UCSD-AML1 (cell line): Measurements from ENCODE around the gene DUSP6.

Experiments used
- DNase-seq: peaks from one replicate; lab custom pipeline; 2025; ENCODE audit not compliant: unreplicated experiment; lab: John Stamatoyannopoulos, UW

The DUSP6 gene

GRCh38 chr12:89333564-89334252, 18.6 kb downstream of the DUSP6 start:
- DNase-seq: peak; percentile 33

GRCh38 chr12:89328151-89329030, 23.9 kb downstream of the DUSP6 start:
- DNase-seq: no peak

GRCh38 chr12:89327486-89328094, 24.7 kb downstream of the DUSP6 start:
- no peak for DNase-seq

- no peak for DNase-seq
These were observed 25.9 kb downstream of the DUSP6 start for GRCh38 chr12:89326239-89327040.

GRCh38 chr12:89325495-89325894, 26.8 kb downstream of the DUSP6 start:
- no peak for DNase-seq

GRCh38 chr12:89324437-89324836, 27.9 kb downstream of the DUSP6 start:
- DNase-seq: no peak

- DNase-seq: no peak
These were observed 28.6 kb downstream of the DUSP6 start for GRCh38 chr12:89323568-89324218.

GRCh38 chr12:89320735-89321134, 31.6 kb downstream of the DUSP6 start:
- no peak for DNase-seq

GRCh38 chr12:89319606-89320005, 32.7 kb downstream of the DUSP6 start:
- no peak for DNase-seq

- no peak for DNase-seq
These were observed 33.2 kb downstream of the DUSP6 start for GRCh38 chr12:89319122-89319521.

- DNase-seq: no peak
These were observed 35.6 kb downstream of the DUSP6 start for GRCh38 chr12:89316705-89317139.

- no peak for DNase-seq
These were observed 38.1 kb downstream of the DUSP6 start for GRCh38 chr12:89314060-89314761.

- DNase-seq: no peak
These were observed 40.5 kb downstream of the DUSP6 start for GRCh38 chr12:89311703-89312293.

GRCh38 chr12:89309815-89310214, 42.5 kb downstream of the DUSP6 start:
- DNase-seq: no peak

GRCh38 chr12:89309440-89309802, 42.9 kb downstream of the DUSP6 start:
- DNase-seq: peak; percentile 49

GRCh38 chr12:89307474-89308253, 44.6 kb downstream of the DUSP6 start:
- DNase-seq: no peak

- DNase-seq: no peak
These were observed 45.4 kb downstream of the DUSP6 start for GRCh38 chr12:89306827-89307473.

- no peak for DNase-seq
These were observed 46.9 kb downstream of the DUSP6 start for GRCh38 chr12:89305373-89305772.
